HG03565 (cell line): ENCODE measurements around the gene ALG14.
"Not testable (repeated sequence)": the region's sequence is repeated elsewhere in the genome, so short reads cannot be mapped to it uniquely, and the experiment has no call there.

ENCODE experiments used
- ATAC-seq: cut with Tn5 transposase; IDR thresholded peaks from one replicate; pipeline ENCODE4 v1.9.1; 2021; ENCODE audit warnings: mild to moderate bottlenecking, moderate library complexity; ENCODE audit not compliant: unreplicated experiment

ALG14 gene, protein sequence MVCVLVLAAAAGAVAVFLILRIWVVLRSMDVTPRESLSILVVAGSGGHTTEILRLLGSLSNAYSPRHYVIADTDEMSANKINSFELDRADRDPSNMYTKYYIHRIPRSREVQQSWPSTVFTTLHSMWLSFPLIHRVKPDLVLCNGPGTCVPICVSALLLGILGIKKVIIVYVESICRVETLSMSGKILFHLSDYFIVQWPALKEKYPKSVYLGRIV

GRCh38 chr1:95072532-95073419 lies at the start of gene ALG14:
Gene ALG14 (minus strand): TSS chr1:95072951. CDS start chr1:95072898, 53 bp downstream.
- ATAC-seq = peak; percentile 96

GRCh38 chr1:95122151-95122697 lies 49.5 kb upstream of the ALG14 start:
- no peak for ATAC-seq

DNA sequence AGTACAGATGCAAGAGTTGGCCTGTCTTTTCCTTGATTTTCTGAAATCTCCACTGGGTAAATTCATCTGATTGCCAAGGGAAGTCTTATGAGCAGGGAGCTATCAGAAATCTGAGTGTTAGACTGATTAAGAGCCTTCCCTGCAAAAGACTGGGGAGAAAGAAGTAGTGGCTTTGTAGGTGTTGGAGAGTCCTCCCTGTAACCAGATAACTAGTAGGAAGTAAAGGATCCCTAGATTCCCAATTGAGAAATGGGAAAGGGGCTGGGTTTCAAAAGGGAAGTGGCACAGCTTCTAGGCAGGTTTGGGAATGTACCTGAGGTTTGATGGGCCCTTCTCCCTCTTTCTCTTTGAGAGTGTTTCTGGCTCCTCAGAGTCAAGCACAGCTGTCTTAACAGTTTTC lies 46.5 kb upstream of the ALG14 start:
- ATAC-seq = no peak

DNA sequence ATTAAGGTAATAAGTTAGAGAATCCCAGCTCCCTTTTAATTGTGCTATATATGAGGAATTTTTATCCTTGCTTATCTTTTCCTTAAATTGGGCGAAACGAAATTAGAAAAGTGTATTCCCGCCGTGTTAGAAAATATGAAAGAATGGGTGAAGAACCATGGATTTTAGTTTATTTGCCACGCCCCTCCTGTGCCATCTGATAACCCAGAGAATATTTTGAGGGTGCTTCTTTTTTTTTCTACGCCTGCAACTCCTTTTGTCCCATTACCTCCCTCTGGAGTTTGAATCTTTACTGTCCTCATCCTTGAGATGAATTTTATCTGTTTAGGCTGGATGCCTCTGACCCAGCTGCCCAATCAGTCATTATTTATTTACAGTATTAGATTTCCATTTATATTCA lies 46.0 kb upstream of the ALG14 start:
- ATAC-seq = no peak

DNA sequence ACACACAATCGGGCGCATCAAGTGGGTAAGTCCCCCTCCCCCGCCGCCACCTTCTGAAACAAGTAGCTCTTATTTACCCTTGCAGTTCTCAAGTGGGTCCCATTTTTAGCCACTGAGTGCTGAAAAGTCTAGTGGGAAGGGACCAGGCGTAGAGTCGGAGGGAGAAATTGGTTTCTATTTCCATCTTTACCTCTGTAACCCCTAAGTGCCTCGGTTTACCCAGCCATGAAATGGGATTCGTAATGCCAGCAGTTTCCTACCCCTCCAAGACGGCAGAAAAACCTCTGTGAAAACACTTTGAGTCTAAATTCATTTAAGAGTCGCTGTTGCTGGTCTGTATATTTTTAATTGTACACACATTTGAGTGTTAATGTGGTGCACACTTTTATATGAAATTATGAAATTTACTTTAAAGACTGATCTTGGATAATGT lies 45.3 kb upstream of the ALG14 start:
- ATAC-seq = no peak

DNA sequence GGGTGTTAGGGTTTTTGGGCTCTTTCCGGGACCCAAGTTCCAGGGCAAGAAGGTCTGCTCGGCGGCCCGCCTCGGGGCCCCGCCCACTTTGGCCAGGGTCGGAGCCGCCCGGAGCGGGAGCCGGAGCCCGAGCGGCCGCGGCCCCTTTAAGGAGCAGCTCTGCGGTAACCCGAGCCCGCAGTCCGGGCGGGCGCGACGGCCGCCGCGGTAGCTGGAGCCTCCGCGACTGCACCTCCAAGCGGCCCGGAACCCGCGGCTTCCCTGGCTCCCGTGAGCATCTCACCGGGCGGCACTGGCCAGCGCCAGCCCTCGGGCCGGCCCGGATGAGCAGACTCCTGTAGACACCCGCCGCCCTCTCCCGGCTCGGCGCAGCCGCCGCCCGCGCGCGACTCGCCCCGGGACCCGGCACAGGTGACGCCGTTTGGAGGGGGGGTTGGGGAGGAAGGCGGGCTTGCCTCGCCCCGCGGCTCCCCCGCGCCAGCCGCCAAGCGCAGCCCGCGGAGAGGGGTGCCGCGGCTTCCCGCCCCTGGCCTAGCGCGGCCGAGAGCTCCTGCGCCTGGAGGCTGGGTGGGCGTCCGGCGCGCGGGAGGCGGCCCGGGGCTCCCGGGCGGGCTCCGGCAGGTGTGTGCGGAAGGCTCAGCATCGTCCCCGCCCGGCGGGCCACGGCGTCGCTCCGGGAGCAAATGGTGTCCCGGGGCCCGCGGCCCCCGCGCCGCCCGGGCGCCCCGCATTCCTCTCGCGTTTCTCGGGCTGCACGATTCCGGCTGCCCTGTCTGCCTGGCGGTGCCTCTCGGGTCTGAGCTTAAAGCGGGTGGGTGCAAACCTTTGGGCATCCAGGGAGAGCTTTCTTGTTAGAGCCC lies 44.7 kb upstream of the ALG14 start, which contains the start of gene TLCD4:
TLCD4 (plus strand) TSS at position 149 of the 860 bp plus-strand sequence. CDS start 26,547 bp downstream, outside the sequence.
- ATAC-seq = peak; percentile 32

DNA sequence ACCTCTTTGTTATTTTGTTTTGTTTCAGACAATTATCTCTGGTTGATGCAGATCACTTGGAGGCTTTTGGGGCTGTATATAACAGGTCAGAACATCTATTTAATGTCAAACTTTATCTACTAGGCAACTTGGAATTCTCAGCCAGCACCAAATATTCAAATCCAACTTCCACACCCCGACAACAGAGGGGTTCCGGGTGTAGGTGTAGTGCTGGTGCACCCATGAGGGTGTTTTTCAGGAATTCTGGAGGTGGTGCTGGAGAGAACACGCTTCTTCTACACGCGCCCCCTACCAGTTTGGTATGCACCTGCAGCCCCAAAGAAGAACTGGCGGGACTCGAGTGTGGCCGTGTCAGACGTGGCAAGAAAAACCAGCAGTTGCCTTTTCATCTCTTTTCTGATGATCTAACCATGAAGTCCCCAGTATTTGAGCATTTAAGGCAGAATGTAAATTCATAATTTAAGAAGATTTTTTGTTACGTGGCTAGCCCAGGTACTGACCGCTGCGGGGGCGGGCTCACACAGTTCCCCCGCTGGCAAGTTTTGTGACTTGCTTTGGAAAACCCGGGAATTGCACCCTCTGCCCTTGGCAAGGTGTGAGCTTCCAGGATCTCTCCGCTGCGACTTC lies 43.9 kb upstream of the ALG14 start:
- ATAC-seq = no peak

DNA sequence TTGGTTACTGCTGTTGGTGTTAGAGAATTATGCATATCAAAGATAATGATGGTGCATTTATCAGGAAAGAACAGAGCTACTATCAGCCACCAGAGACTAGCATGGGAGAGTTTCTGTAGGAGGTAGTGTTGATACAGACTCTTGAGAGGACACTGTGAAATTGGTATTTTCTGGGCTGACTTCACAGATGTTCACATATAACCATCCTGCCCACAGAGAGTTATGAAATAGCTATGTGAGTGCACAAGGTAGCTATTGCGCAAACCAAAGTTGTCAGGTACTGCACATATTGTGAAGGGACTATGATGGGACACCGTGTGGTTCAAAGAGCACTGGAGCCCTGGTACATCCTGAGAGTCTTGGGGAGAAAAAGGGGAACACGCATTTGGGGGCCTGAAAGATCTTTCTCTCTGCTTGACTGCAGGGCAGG lies 43.0 kb upstream of the ALG14 start:
- ATAC-seq = no peak

GRCh38 chr1:95113684-95114083 lies 40.9 kb upstream of the ALG14 start:
- no peak for ATAC-seq

DNA sequence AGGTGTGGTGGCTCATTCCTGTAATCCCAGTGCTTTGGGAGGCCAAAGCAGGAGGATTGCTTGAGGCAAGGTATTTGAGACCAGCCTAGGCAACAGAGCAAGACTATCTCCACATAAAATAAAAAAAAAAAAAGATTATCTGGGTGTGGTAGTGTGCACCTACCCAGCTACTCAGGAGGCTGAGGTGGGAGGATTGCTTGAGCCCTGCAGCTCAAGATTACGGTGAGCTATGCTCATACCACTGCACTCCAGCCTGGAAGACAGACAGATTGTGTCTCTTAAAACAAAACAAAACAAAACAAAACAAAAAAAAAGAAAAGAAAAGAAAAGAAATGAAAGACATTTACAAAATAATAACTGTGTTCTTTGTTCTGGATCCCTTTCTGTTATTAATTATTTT lies 38.3 kb upstream of the ALG14 start:
- ATAC-seq = no peak

- ATAC-seq = no peak
These were observed 36.0 kb upstream of the ALG14 start for GRCh38 chr1:95108792-95109191.

DNA sequence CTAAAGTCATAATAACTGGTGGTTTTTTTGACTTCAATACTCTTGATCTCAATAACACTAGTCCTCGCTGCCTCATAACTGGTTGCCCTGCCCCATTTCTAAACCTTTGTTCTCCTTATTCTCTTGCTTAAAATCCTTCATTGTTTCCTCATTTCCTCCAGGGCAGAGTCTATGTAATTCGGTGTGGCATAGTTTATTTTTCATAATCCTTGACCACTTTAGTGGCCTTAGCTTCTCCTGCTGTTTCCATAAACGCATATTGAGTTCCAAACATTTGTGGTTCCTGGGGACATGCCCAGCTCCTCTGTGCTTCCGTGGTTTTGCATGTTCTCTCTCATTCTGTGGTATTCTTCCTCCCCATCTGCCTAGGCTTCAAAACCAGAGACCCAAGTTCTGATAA lies 25.4 kb upstream of the ALG14 start:
- no peak for ATAC-seq

GRCh38 chr1:95097426-95097825 lies 24.7 kb upstream of the ALG14 start:
- ATAC-seq = no peak

GRCh38 chr1:95096218-95096841 lies 23.6 kb upstream of the ALG14 start:
- peak; percentile 23 for ATAC-seq

DNA sequence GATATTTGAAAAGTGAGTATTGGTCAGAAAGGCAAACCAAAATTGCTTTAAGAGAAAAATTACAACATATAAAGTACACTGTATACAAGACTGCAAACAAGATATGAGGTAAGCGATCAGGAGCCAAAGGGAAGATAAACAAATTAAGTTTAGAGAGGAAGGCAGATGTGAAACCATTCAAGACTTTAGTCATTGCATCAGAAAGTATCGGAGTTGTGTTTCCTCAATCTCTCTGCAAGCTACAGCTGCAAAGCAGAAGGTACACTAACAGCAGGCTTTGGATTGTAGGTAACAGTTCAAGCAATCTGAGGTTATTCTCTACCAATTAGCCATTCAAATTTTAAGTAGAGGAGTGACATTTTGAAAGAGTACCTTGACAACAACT lies 23.1 kb upstream of the ALG14 start:
- peak; percentile 94 for ATAC-seq

DNA sequence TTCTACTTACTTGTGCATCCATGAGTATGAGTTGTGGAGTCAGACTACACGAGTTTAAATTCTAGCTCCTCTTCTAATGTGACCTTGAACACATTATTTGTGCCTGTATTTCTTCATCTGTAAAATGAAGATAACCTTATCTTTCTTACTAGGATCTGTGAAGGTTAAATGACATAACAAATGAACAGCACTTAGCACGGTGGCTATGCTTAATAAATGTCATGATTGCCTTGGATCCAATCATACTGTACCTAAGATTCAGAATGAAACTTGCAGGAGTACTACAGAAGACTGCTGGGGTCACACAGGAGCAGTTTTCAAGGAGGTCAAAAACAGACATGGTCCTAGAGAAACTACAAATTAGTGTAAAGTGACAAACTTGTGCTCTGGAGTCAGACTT lies 22.2 kb upstream of the ALG14 start:
- ATAC-seq = no peak

DNA sequence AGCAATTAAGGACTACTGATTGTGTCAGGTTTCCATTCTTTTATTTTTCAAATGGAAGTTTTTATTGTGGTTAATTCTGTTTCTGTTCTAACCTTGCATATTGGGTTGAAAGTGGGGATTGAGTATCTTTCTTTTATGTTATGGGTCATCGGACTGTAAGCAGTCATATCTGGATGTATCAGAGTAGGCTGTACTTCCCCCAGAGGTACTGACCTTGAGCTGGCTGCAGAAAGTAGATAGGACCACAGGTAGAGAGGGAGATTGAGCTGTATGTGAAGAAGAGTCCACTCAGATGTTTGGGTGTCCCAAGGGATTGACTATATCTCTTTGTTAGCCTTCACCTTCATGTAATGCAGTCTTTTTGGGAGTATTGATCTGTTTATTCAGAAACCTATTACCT lies 20.5 kb upstream of the ALG14 start:
- no peak for ATAC-seq

- ATAC-seq = not testable (repeated sequence)
These were observed 20.1 kb upstream of the ALG14 start for GRCh38 chr1:95092891-95093290.

- ATAC-seq = not testable (repeated sequence)
These were observed 18.5 kb upstream of the ALG14 start for GRCh38 chr1:95091290-95091689.
